H9 (cell line): ENCODE measurements around the gene AMIGO3. TPM values are rescaled to one million over a fixed set of nuclear protein-coding genes. Genes with fewer than 3 reads are reported as not detected.

ENCODE experiments used
- DNase-seq: peaks from one replicate; pipeline ENCODE4 v3.0.0-alpha.2; 2017
- H2AFZ ChIP-seq: one replicate; pipeline ENCODE4 v1.6.1; 2013; ENCODE audit warnings: mild to moderate bottlenecking, low read length, control low read depth, moderate library complexity
- H2AK5ac ChIP-seq: 2 replicates; pipeline ENCODE4 v1.6.1; 2013; ENCODE audit warnings: low read length, control low read depth, mixed read lengths; ENCODE audit not compliant: insufficient read length
- H2BK120ac ChIP-seq: one replicate; pipeline ENCODE4 v1.6.1; 2013; ENCODE audit warnings: low read depth, mild to moderate bottlenecking, low read length, control low read depth, inconsistent platforms; ENCODE audit not compliant: poor library complexity, severe bottlenecking
- H2BK12ac ChIP-seq: 2 replicates; pipeline ENCODE4 v1.6.1; 2013; ENCODE audit warnings: low read length, control low read depth, mixed read lengths, low read depth; ENCODE audit not compliant: insufficient read length
- H2BK15ac ChIP-seq: 2 replicates; pipeline ENCODE4 v1.6.1; 2013; ENCODE audit warnings: low read depth, low read length, control low read depth
- H2BK20ac ChIP-seq: one replicate; pipeline ENCODE4 v1.6.1; 2013; ENCODE audit warnings: low read depth, mild to moderate bottlenecking, low read length, control low read depth, inconsistent platforms; ENCODE audit not compliant: poor library complexity, severe bottlenecking
- H2BK5ac ChIP-seq: 2 replicates; pipeline ENCODE4 v1.6.1; 2013; ENCODE audit warnings: low read length, control low read depth, mixed read lengths; ENCODE audit not compliant: insufficient read length
- H3K14ac ChIP-seq: 2 replicates; pipeline ENCODE4 v1.6.1; 2013; ENCODE audit warnings: low read length, control low read depth; ENCODE audit not compliant: insufficient read depth
- H3K18ac ChIP-seq: 2 replicates; pipeline ENCODE4 v1.6.1; 2013; ENCODE audit warnings: low read depth, mild to moderate bottlenecking, mixed read lengths, low read length, control low read depth; ENCODE audit not compliant: insufficient read length
- H3K23ac ChIP-seq: 2 replicates; pipeline ENCODE4 v1.6.1; 2013; ENCODE audit warnings: low read length, control low read depth, mixed read lengths, low read depth; ENCODE audit not compliant: insufficient read length
- H3K23me2 ChIP-seq: 2 replicates; pipeline ENCODE4 v1.6.1; 2013; ENCODE audit warnings: low read depth, mild to moderate bottlenecking, mixed read lengths, low read length, control low read depth; ENCODE audit not compliant: insufficient read length, poor library complexity, severe bottlenecking
- H3K27ac ChIP-seq: 2 replicates; pipeline ENCODE4 v1.5.1; 2013; ENCODE audit warnings: low read length, control low read depth, mixed read lengths, low read depth; ENCODE audit not compliant: insufficient read length
- H3K27me3 ChIP-seq: 2 replicates; pipeline ENCODE4 v1.6.1; 2013; ENCODE audit warnings: low read length, control low read depth, inconsistent platforms; ENCODE audit not compliant: insufficient read depth
- H3K4ac ChIP-seq: 2 replicates; pipeline ENCODE4 v1.6.1; 2013; ENCODE audit warnings: low read depth, mild to moderate bottlenecking, control low read depth, inconsistent platforms, low read length, moderate library complexity
- H3K4me1 ChIP-seq: 2 replicates; pipeline ENCODE4 v1.6.1; 2013; ENCODE audit warnings: low read length, control low read depth, inconsistent platforms; ENCODE audit not compliant: insufficient read depth
- H3K4me2 ChIP-seq: 2 replicates; pipeline ENCODE4 v1.6.1; 2013; ENCODE audit warnings: low read length, control low read depth, mixed read lengths; ENCODE audit not compliant: insufficient read length, insufficient read depth
- H3K56ac ChIP-seq: 2 replicates; pipeline ENCODE4 v1.6.1; 2013; ENCODE audit warnings: low read depth, mild to moderate bottlenecking, mixed read lengths, low read length, control low read depth; ENCODE audit not compliant: insufficient read length
- H3K79me1 ChIP-seq: 2 replicates; pipeline ENCODE4 v1.6.1; 2013; ENCODE audit warnings: low read depth, mild to moderate bottlenecking, moderate library complexity, low read length, control low read depth, inconsistent platforms; ENCODE audit not compliant: insufficient read depth, poor library complexity, severe bottlenecking
- H3K79me2 ChIP-seq: 2 replicates; pipeline ENCODE4 v1.6.1; 2013; ENCODE audit warnings: low read length, control low read depth, inconsistent platforms; ENCODE audit not compliant: insufficient read depth
- H3K9ac ChIP-seq: 2 replicates; pipeline ENCODE4 v1.6.1; 2013; ENCODE audit warnings: low read length, control low read depth, mixed read lengths; ENCODE audit not compliant: insufficient read length; ENCODE audit errors: extremely low read depth
- H3K9me3 ChIP-seq: one replicate; pipeline ENCODE4 v1.6.1; 2013; ENCODE audit warnings: low read depth, low read length, inconsistent platforms; ENCODE audit not compliant: control insufficient read depth
- H3T11ph ChIP-seq: one replicate; pipeline ENCODE4 v1.6.1; 2013; ENCODE audit warnings: mild to moderate bottlenecking, low read length, control low read depth, inconsistent platforms
- H4K20me1 ChIP-seq: one replicate; pipeline ENCODE4 v1.6.1; 2013; ENCODE audit not compliant: control insufficient read depth, insufficient read length, insufficient read depth
- H4K5ac ChIP-seq: 2 replicates; pipeline ENCODE4 v1.6.1; 2013; ENCODE audit warnings: low read depth, mild to moderate bottlenecking, mixed read lengths, low read length, control low read depth; ENCODE audit not compliant: insufficient read length
- H4K8ac ChIP-seq: replicated peaks from 2 replicates; pipeline ENCODE4 v1.6.1; 2013; ENCODE audit warnings: low read length, control low read depth, mixed read lengths, low read depth; ENCODE audit not compliant: insufficient read length
- H4K91ac ChIP-seq: 2 replicates; pipeline ENCODE4 v1.6.1; 2013; ENCODE audit warnings: low read depth, mild to moderate bottlenecking, moderate library complexity, mixed read lengths, low read length, control low read depth; ENCODE audit not compliant: insufficient read length
- H3K27ac Mint-ChIP-seq, 3 experiments: 2 replicates in 2 of 3; 3 replicates in 1 of 3; pipeline ENCODE4 v1.8.0; 2020 to 2021; ENCODE audit warnings: mixed read lengths in 3 of 3, mild to moderate bottlenecking in 1 of 3, moderate library complexity in 1 of 3
- H3K27me3 Mint-ChIP-seq: 2 replicates; pipeline ENCODE4 v1.8.0; 2021; ENCODE audit warnings: low read depth, mild to moderate bottlenecking, moderate library complexity, mixed read lengths
- H3K36me3 Mint-ChIP-seq, 3 experiments: 2 replicates in 2 of 3; 3 replicates in 1 of 3; pipeline ENCODE4 v1.8.0; 2020 to 2021; ENCODE audit warnings: low read depth in 3 of 3, mixed read lengths in 3 of 3; ENCODE audit not compliant: insufficient read depth in 1 of 3
- H3K4me1 Mint-ChIP-seq, 2 experiments: 2 replicates each; pipeline ENCODE4 v1.8.0; 2020; ENCODE audit warnings: mixed read lengths in 2 of 2
- H3K4me3 Mint-ChIP-seq, 2 experiments: 2 replicates in 1 of 2; 3 replicates in 1 of 2; pipeline ENCODE4 v1.8.0; 2020 to 2021; ENCODE audit warnings: mild to moderate bottlenecking in 2 of 2, mixed read lengths in 2 of 2, moderate library complexity in 1 of 2
- H3K9me3 Mint-ChIP-seq, 2 experiments: 2 replicates in 1 of 2; 3 replicates in 1 of 2; pipeline ENCODE4 v1.8.0; 2020; ENCODE audit warnings: mild to moderate bottlenecking in 2 of 2, mixed read lengths in 2 of 2, moderate library complexity in 1 of 2
- WGBS: extraction: QIAGEN DNeasy Blood & Tissue Kit; methylation state at CpG from one replicate; pipeline ENCODE4 v1.1.7; 2013; ENCODE audit warnings: missing lambda C conversion rate, low lambda C conversion rate, mixed read lengths; ENCODE audit not compliant: insufficient read length; ENCODE audit errors: extremely low coverage; 5-methylcytosine and 5-hydroxymethylcytosine counted together
- total RNA-seq: library from RNA; stranded (reverse); gene quantifications from 2 replicates; pipeline ENCODE4 v1.2.1, GENCODE V29; 2021
- TF ChIP-seq, protein P1 (sequence below): fragments of 200-600 bp; sonication (generic); conservative IDR thresholded peaks from 3 replicates; pipeline ENCODE4 v1.8.0; 2021; ENCODE audit warnings: antibody characterized with exemption, mild to moderate bottlenecking

Gene AMIGO3
- total RNA-seq, 1 experiment from 2014 or later = 3.8 TPM

- H3K4me3 Mint-ChIP-seq = peak overlapping the region in 1 of 2 experiments; percentile 60; a peak in 2 of 5 replicates
- no peak overlapping the region for H2BK15ac ChIP-seq
- H4K91ac ChIP-seq = no peak overlapping the region
- H3K9ac ChIP-seq = no peak overlapping the region
- H2BK5ac ChIP-seq = no peak overlapping the region
- peak; percentile 25 for DNase-seq
- H2AFZ ChIP-seq = no peak overlapping the region
- no CpG with 5 or more reads among the region's 14 CpGs for WGBS
- H4K5ac ChIP-seq = no peak overlapping the region
- H4K20me1 ChIP-seq = no peaks in the 10 kb centered on the region
- peaks cover 10% of the 10 kb centered on the region for H3K23me2 ChIP-seq
- TF ChIP-seq, protein P1, sequence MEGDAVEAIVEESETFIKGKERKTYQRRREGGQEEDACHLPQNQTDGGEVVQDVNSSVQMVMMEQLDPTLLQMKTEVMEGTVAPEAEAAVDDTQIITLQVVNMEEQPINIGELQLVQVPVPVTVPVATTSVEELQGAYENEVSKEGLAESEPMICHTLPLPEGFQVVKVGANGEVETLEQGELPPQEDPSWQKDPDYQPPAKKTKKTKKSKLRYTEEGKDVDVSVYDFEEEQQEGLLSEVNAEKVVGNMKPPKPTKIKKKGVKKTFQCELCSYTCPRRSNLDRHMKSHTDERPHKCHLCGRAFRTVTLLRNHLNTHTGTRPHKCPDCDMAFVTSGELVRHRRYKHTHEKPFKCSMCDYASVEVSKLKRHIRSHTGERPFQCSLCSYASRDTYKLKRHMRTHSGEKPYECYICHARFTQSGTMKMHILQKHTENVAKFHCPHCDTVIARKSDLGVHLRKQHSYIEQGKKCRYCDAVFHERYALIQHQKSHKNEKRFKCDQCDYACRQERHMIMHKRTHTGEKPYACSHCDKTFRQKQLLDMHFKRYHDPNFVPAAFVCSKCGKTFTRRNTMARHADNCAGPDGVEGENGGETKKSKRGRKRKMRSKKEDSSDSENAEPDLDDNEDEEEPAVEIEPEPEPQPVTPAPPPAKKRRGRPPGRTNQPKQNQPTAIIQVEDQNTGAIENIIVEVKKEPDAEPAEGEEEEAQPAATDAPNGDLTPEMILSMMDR = no peak
- no peak overlapping the region for H2BK20ac ChIP-seq
- H3K27ac Mint-ChIP-seq = no peak overlapping the region
- H3T11ph ChIP-seq = no peak overlapping the region
- H2BK12ac ChIP-seq = no peak overlapping the region
- no peak overlapping the region for H3K18ac ChIP-seq
- H3K79me2 ChIP-seq = no peaks in the 10 kb centered on the region
- H3K79me1 ChIP-seq = no peaks in the 10 kb centered on the region
- no peak overlapping the region for H2AK5ac ChIP-seq
- H3K36me3 Mint-ChIP-seq = peaks cover 0 to 30% (median 29%) of the 10 kb centered on the region in 3 experiments; a peak in 6 of 7 replicates
- H3K4me1 Mint-ChIP-seq = peaks cover 8 to 10% of the 10 kb centered on the region in 2 experiments
- H3K27me3 ChIP-seq = no peaks in the 10 kb centered on the region
- peaks cover 4% of the 10 kb centered on the region for H3K27me3 Mint-ChIP-seq
- H3K23ac ChIP-seq = no peak overlapping the region
- H3K4ac ChIP-seq = no peak overlapping the region
- no peak overlapping the region for H3K14ac ChIP-seq
- no peaks in the 10 kb centered on the region for H3K9me3 ChIP-seq
- H3K56ac ChIP-seq = no peak overlapping the region
- H4K8ac ChIP-seq = no peak overlapping the region
- no peak overlapping the region for H3K27ac ChIP-seq
- no peak overlapping the region for H2BK120ac ChIP-seq
- no peak overlapping the region for H3K4me2 ChIP-seq
- no peaks in the 10 kb centered on the region for H3K9me3 Mint-ChIP-seq
- no peaks in the 10 kb centered on the region for H3K4me1 ChIP-seq
Observed at GRCh38 chr3:49717211-49717958, 2.1 kb downstream of the AMIGO3 start.
